HG03045 (cell line): Measurements from ENCODE around the gene NPIPA2.
"Not testable (repeated sequence)": the region's sequence is repeated elsewhere in the genome, so short reads cannot be mapped to it uniquely, and the experiment has no call there.

Experiments
- ATAC-seq: cut with Tn5 transposase; IDR thresholded peaks from one replicate; pipeline ENCODE4 v1.9.1; 2021; ENCODE audit warnings: mild to moderate bottlenecking, moderate library complexity; ENCODE audit not compliant: unreplicated experiment

Gene NPIPA2

DNA sequence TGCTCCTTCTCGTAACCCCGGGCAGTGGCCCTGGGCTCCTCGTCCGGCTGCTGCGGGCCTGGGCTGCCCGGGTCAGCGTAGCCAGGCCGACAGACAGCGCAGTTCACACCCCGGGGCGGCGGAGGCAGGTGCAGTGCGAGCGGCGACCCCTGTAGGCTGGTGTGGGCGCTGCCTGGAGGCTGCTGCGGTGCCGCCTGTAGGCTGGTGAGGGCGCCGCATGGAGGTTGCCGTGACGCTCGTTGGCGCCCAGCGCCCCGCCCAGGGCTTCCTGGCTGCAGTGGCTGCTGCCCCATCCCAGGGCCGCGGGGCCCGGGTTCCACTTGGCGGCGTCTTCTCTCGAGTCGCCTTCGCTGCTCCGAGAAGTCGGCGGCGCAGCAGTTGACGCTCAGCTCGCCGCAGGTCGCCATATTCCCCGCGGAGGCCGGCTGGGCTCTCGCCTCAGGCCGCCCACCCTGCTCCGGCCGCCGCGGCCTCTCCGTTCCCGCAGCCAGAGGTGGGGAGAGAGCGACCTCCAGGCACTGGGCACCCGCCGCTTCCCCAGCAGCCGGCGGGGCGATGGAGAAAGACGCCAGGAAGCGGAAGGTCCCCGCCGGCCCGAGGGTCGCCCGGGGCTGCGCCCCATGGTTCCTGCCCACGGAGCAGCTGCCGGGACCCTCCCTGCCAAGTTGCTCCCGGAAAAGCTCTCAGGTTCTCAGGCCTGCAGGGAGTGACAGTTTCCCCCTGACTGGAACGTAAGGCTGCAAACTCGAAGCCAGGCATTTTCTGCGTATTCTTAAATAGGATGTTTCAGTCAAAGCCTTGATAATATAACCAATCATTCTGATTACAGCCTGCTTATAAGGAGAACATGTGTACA, at the start of gene NPIPA2:
Gene NPIPA2, plus strand, starts transcription at position 261 of the 856 bp plus-strand sequence. CDS start 5,533 bp downstream, outside the sequence.
- ATAC-seq: peak; percentile 95

DNA sequence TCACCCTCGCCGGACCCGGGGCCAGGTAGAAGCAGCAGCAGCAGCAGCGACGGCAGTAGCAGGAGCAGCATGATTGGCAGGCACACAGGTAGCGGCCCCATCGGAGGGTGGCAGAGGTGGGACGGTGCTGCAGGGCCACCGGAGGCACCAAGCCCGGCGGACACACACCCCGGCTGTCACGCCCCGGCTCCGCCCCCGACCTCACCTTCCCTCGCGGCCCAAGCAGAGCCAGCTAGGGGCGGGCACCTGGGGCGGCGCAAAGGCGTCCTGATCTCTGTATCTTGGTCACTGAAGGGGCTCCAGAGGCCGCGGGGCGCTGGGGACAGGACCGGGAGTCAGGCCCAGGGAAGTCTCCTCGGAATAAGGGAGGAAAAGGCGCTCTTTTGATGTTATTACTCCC, 48.2 kb upstream of the NPIPA2 start, which contains the start of gene PLA2G10:
Gene PLA2G10, minus strand, starts transcription at position 180 of the 400 bp plus-strand sequence. Its CDS starts 79 bp downstream, at position 101.
- not testable (repeated sequence) for ATAC-seq

DNA sequence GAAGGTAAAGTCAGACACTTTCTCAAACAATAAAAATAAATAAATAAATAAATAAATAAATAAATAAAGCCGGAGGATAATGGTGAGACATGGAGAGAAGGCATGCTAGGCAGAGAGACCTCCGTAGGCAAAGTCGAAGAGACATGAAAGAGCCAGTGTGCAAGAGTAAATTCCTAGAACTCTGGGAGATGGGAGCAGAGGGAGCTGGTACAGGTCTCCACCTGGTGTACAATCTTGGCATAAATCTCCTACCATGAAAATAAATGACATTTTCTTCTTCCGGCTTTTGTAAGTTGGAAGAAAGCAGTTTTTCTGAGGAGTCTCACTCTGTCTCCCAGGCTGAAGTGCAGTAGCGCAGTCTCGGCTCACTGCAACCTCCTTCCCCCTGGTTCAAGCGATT, 40.5 kb upstream of the NPIPA2 start:
- ATAC-seq: not testable (repeated sequence)

DNA sequence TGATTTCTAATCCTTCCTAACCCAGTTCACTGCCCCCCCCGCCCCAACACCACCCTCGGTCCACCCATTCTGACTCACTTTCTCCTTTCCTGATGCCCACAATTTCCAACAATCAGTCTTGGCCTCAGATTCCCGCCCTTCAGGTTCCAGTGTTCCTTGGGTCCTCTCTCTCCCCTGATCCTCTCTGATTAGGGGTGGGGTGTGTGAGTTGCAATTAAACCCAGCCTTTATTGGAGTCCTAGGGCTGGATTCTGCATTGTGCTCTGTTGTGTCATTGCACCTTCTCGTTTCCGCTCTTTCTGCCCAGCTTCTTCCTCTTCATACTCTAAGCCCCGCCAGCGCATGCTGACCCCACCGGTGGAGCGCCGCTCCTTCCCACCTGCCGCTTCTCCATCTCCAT, 39.7 kb upstream of the NPIPA2 start:
- ATAC-seq: not testable (repeated sequence)

DNA sequence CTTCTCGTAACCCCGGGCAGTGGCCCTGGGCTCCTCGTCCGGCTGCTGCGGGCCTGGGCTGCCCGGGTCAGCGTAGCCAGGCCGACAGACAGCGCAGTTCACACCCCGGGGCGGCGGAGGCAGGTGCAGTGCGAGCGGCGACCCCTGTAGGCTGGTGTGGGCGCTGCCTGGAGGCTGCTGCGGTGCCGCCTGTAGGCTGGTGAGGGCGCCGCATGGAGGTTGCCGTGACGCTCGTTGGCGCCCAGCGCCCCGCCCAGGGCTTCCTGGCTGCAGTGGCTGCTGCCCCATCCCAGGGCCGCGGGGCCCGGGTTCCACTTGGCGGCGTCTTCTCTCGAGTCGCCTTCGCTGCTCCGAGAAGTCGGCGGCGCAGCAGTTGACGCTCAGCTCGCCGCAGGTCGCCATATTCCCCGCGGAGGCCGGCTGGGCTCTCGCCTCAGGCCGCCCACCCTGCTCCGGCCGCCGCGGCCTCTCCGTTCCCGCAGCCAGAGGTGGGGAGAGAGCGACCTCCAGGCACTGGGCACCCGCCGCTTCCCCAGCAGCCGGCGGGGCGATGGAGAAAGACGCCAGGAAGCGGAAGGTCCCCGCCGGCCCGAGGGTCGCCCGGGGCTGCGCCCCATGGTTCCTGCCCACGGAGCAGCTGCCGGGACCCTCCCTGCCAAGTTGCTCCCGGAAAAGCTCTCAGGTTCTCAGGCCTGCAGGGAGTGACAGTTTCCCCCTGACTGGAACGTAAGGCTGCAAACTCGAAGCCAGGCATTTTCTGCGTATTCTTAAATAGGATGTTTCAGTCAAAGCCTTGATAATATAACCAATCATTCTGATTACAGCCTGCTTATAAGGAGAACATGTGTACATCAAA, 38.9 kb upstream of the NPIPA2 start, which contains the start of gene NPIPA3:
Gene NPIPA3, plus strand, starts transcription at position 256 of the 856 bp plus-strand sequence. CDS start 5,533 bp downstream, outside the sequence.
- ATAC-seq: peak; percentile 97

DNA sequence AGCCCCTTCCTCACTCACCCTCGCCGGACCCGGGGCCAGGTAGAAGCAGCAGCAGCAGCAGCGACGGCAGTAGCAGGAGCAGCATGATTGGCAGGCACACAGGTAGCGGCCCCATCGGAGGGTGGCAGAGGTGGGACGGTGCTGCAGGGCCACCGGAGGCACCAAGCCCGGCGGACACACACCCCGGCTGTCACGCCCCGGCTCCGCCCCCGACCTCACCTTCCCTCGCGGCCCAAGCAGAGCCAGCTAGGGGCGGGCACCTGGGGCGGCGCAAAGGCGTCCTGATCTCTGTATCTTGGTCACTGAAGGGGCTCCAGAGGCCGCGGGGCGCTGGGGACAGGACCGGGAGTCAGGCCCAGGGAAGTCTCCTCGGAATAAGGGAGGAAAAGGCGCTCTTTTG, 9.1 kb upstream of the NPIPA2 start:
- not testable (repeated sequence) for ATAC-seq

DNA sequence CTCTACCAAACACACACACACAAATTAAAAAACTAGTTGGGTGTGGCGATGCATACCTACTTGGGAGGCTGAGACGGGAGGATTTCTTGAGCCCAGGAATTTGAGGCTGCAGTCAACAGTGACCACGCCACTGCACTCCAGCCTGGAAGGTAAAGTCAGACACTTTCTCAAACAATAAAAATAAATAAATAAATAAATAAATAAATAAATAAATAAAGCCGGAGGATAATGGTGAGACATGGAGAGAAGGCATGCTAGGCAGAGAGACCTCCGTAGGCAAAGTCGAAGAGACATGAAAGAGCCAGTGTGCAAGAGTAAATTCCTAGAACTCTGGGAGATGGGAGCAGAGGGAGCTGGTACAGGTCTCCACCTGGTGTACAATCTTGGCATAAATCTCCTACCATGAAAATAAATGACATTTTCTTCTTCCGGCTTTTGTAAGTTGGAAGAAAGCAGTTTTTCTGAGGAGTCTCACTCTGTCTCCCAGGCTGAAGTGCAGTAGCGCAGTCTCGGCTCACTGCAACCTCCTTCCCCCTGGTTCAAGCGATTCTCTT, 1.4 kb upstream of the NPIPA2 start:
- ATAC-seq: not testable (repeated sequence)

DNA sequence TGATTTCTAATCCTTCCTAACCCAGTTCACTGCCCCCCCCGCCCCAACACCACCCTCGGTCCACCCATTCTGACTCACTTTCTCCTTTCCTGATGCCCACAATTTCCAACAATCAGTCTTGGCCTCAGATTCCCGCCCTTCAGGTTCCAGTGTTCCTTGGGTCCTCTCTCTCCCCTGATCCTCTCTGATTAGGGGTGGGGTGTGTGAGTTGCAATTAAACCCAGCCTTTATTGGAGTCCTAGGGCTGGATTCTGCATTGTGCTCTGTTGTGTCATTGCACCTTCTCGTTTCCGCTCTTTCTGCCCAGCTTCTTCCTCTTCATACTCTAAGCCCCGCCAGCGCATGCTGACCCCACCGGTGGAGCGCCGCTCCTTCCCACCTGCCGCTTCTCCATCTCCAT, 539 bp upstream of the NPIPA2 start:
- not testable (repeated sequence) for ATAC-seq

DNA sequence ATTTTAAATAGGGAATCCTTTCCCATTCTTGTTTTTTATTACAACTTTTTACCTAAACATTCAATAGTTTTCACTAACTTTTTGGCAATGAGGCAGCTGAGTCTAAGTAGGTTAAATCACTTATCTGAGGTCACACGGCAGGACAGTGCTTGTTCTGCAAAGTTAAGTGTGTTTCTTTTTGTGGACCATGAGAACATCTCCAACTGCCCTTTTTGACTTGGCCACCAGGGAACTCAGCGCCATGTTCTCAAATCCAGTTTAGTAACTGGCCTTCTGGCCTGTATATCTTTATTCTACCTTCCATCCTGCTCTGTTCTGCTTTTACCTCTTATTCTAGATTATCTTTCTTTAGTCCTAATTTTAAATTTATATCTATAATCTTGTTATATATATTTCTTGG, 31.3 kb downstream of the NPIPA2 start:
- ATAC-seq: not testable (repeated sequence)

DNA sequence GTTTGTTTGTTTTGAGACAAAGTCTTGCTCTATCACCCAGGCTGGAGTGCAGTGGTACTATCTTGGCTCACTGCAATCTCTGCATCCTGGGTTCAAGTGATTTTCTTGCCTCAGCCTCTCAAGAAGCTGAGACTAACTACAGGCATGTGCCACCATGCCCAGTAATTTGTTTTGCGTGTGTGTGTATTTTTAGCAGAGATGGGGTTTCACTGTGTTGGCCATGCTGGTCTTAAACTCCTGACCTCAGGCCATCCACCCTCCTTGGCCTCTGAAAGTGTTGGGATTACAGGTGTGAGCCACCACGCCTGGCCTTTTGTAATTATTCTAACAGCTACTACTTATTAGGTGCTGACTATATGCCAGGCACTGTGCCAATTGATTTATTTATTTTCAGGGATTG, 33.3 kb downstream of the NPIPA2 start:
- not testable (repeated sequence) for ATAC-seq

DNA sequence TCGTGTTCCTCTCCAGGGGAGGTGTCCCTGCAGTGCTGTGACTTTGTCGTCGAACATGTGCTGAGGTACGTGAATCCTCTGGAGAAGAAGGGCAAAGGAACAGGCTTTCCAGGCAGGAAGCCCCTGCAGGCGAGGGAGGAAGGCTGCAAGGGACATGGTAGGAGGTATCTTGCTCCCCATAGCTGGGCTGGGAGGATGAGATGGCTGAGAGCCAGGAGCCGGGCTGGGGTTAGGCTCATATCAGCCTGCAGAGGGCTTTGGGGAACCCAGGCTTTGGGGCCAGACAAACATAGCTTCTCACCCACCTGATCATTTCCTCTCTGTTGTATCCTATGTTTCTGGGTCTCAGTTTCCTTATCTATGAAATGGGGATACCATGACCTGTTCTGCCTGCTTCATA, 34.4 kb downstream of the NPIPA2 start:
- not testable (repeated sequence) for ATAC-seq

DNA sequence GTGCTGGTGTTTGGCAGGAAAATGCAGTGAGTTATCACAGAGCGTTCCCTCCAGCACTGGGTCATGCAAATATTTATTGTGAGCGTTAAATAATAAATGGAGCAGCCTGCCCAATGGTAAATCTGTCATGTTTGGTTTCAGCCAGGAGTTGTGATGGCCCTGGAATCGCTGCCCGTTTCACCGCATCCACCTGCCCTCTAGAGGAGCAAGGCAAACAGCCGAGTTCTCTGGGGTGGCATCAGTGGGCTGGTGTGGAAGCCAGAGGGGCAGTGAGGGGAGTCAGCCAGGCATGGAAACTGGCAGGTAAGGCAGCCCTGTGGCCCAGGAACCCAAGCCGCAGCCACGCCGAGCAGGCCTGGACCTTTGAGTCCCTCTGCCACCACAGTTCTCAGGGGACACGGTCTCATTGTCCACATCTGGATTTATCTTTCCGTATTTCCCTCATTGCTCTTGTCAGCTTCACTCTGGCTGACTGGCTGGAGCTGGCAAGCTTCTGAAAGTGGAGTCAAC, 37.1 kb downstream of the NPIPA2 start:
- not testable (repeated sequence) for ATAC-seq

DNA sequence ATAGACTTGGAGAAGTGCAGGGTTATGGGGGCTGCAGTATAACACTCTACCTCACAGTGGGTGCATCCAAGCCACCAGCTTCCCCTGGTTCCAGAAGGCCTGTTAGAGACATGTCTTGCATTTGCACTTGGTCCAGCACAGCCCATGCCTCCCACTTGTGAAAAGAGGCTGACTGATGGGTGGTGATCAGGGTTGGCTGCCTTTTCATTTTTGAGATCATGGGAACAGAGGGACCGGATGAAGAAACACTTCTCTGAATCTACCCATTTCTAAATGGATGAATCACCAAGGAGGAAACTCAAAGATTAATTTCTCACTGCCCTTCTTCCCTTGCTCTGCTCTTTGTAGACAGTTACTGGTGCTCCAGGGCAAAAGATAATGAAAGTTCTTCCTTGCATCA, 43.8 kb downstream of the NPIPA2 start:
- not testable (repeated sequence) for ATAC-seq

DNA sequence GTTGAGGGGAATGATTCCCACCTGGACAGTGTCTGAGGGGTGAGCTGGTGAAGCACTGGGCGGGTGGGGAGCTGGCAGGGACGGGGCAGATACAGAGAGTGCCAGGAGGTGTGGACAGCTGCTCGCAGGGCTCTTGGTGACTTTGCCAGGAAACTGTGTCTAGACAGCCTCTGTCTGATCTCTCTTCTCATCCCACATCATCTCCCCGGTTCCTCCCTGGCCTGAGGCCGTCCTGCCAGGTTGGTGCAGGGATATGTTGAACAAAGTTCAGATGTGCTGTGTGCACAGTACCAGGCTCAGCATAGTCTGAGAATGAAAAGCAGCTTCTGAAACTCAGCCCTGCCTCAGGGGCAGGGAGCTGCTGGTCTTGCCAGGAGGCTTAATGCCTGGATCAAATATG, 47.2 kb downstream of the NPIPA2 start:
- not testable (repeated sequence) for ATAC-seq

DNA sequence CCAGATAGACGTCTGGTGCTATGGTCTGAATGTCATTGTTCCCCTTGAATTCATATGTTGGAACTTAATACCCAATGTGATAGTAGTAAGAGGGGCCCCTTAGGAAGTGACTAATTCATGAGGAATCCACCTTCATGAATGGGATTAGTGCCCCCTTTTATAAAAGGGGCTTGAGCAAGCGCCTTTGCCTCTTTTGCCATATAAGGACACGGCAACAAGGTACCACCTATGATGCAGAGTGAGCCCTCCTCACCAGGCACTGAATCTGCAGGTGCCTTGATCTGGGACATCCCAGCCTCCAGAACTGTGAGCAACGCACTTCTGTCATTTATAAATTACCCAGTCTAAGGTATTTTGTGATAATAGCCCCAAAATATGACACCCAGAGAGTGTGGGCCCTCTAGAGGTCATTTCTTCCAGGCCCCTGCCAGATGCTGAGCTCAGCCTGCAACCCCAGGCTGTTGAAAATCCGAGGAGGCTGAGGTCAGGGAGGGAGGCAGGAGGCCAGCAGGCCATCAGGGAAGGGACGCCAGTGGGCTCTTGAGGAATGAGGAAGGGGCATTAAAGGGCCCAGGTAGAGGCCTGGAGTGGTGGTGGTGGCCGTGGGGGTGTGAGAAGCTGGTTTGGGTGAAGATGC, 48.1 kb downstream of the NPIPA2 start:
- not testable (repeated sequence) for ATAC-seq

DNA sequence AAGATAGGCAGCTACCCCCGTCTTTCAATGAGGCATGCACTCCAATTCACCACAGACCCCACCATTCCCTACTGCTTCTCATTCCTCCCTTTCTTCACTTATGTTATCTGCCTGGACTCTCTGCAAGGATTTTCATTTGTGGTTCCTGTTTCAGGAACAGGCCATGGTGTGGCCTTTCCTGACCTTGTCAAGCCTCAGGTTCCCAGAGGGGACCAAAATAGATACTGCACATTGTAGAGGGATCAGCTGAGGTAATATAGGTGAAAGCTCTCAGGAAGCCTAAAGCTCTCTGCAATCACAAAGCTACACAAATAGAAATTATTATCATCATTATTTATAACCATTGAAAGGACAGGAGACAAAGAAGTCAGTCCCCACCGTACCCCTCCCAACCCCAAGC, 50.6 kb downstream of the NPIPA2 start:
- not testable (repeated sequence) for ATAC-seq

DNA sequence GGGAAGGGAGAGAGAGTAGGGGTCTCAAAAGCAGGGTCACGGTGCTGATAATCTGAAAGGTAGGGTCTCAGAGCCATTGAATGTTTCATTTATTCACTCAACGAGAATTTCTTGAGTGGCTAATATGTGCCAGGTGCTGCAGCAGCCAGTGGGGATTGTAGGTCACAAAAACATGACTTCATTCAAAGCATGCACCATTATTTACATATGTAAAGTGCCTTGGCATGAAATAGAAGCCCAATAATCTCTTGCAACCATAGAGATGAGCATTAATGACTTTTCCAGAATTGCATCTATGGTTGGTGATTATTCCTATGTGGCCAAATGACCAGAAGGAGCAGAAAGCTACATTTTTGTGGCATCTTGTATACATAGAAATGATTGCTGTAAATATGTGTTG, 55.2 kb downstream of the NPIPA2 start:
- ATAC-seq: not testable (repeated sequence)

DNA sequence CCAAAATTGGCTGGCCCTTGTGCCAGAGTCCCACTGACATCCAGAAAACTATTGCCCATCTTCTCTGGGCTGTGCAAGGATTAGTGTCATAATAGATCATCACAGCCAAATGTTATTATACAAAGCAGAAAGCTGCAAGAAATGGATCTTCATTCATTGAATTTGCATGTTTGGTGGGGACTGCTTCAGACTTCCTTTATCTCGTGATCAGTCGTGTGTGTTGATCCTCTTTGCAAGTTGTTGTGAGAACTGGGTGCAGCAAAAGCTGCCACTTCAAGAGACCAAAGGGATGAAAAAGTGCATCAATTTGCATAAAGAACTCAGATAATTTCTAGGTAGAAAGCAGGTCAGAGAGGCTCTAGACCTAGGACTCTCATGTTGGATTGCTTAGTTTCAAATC, 61.2 kb downstream of the NPIPA2 start:
- not testable (repeated sequence) for ATAC-seq

DNA sequence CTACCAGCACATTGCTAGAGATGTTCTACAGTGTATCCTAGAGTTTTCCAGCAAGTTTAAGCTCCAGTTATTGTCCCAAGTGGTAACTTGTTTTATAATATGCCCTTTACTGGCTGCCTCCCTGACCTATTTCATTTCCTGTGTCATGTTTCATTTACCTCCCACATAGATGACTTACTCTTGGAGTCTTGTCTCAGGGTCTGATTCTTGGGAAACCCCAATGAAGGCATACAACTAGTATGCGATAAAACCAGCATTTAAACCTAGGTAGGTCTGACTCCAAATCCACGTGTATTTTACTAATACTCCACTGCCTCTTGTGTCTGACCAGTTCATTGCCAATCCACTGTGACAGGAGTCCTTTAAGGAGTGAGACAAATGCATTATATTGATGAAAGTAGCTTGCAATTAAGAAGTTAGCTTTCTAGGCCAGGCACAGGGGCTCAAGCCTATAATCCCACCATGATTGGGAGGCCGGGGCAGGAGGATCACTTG, 64.9 kb downstream of the NPIPA2 start:
- ATAC-seq: not testable (repeated sequence)

DNA sequence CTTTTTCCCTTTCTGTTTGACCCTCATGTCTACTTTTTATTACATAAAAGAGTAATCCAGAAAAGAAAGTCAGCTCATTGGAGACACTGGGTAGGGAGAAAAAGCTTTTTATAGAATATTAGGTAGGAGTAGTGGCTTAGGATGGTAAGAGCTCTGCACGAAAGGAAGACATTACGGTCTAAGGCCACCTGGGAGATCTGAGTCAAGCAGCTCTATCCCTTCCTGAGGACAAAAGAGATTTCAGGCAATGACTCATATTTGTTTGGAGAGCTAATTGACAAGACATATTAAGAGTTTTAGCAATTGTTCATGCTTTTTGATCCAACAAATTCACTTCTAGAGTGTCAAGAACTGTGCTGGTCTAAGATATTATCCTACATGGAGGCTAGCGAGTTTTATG, 71.6 kb downstream of the NPIPA2 start:
- ATAC-seq: not testable (repeated sequence)
